Stimulated activated naive CD8-positive, alpha-beta T cell treated with anti-CD3 and anti-CD28 coated beads, Interleukin-15, Interleukin-2, amounts not matched to agents 100 U/mL and 50 U/mL, for 24 hours (primary cell): ENCODE results near the gene FRMD4A.
A peak's percentile ranks its signal among the peaks of the same experiment; 100 is the strongest.
"Not testable (repeated sequence)": the region's sequence is repeated elsewhere in the genome, so short reads cannot be mapped to it uniquely, and the experiment has no call there.

ENCODE experiments used
- ATAC-seq: fragments of 150-1000 bp; cut with Tn5 transposase; one replicate; pipeline ENCODE4 v1.10.0; 2021
- DNase-seq: peaks from one replicate; pipeline ENCODE4 v3.0.0; 2021

The FRMD4A gene

DNA sequence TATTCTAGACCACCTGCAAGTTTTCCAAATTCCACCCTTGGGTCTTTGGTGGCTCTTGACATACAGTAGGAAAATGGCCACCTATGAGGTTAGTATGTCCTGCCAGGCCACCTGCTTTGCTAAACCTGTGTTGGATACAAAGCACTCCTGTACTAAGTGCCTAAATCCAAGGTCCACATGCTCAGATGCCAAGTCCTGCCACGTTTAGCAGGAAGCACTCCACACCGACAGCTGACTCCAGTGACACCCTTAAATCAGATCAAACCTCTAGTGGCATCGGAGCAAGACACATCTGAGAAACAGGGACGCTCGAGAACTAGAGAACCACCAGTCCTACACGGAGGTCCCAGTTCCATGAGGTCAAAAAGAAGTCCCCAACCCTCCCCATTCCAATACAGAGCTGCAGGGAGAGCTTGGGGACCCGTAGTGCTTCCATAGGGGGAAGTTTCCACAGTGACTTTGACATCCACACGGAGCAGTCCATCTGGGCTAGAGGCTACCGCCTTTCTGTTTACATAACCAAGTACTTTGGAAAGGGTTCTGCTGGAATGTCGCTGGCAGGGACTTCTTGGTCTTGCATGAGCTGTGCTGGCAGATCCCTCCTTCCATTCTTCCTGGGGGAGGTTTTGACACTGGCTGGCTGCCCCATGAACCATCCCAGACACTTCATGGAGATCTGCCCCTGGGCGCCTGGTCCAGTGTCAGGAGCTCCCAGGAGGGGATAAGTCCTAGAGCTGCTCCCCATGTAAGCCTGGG lies 453.4 kb downstream of the FRMD4A start:
- DNase-seq (no peak), ATAC-seq (no peak)

DNA sequence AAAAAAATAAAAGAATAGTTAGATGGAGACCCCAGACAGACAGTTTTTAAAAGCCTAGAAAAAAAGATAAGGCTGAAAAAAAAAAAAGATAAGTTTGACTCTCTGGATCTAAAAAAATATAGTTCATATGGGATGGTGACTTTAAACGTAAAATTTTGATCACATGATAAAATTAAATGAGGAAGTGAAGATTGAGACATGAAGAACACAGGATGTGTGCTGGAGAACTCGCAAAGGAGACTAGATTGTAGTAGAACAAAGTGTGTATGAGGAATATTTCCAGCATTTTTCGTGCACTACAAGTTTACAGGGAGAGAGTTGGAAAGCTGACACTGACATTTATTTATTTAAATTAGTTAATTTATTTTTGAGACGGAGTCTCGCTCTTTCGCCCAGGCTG lies 457.5 kb downstream of the FRMD4A start:
- DNase-seq (no peak), ATAC-seq (no peak)

DNA sequence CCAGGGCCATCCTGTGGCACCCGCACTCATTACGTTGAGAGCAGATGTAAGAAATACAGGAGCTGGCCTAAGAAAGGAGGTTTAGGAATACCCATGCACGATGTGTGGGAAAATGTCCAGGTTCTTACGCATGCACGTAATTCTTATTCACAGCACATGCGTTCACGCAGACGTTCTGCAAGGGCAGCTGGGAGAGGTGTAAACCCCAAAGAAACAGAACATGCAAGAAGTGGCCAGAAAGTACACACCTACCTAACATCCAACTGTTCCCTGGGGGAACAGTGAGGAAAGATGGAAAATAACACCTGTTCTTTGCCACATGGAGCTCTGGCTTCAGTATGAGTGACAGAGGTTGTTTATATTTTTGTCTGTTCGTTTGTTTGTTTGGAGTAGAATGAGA lies 458.3 kb downstream of the FRMD4A start:
- no peak for ATAC-seq
- DNase-seq, result no peak

DNA sequence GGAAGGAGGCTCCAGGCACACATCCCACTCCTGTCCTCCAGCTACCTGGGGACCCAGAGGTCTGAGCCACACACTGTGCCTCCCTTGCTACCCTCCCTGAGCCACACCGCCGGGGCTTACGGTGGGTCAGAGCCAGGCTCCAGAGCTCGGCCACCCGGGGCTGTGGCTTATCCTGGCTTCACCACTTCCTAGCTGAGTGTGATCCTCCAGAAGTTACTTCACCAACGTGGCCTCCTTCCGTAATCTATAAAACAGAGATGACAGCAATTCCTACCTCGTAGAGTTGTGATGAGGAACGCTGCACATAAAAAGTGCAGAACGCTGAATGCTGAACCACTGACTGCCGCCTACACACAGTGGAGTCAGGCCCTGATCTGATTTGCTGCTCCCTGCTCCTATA lies 458.9 kb downstream of the FRMD4A start:
- DNase-seq (no peak), ATAC-seq (no peak)

DNA sequence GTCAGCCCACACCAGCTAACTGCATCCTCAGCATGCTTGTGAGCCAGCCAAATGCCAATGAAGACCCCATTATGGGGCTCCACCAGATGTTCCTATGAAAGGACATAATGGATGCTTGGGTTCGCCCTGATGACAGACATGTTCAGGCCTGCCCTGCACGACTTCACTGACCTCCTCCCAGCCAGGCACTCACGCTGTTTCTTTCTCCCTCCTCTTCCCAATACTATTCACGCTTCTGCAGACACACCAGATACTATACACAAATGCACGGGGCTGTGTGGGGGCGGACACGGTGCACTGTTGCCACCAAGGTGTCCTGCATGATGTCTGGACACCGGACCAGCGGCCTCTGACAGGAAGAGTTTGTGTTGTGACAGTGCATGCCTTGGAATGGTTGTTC lies 459.7 kb downstream of the FRMD4A start:
- DNase-seq (no peak), ATAC-seq (no peak)

DNA sequence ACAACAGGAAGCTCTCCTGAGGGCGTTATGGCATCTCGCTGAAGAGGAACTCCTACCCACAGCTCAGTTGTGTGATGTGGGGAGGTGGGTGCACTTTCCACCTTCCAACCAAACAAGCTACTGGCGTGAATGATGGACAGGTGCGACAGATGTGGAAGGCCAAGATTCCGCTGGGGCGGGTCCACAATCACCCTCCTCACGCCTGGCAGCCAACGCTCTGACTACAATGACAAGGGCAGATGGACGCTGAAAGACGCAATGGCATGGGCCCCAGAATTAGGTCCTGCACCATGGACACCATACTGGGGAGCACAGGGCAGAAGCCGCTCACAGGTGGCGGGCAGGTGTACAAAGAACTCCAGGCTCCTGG lies 461.4 kb downstream of the FRMD4A start:
- DNase-seq (no peak), ATAC-seq (no peak)

DNA sequence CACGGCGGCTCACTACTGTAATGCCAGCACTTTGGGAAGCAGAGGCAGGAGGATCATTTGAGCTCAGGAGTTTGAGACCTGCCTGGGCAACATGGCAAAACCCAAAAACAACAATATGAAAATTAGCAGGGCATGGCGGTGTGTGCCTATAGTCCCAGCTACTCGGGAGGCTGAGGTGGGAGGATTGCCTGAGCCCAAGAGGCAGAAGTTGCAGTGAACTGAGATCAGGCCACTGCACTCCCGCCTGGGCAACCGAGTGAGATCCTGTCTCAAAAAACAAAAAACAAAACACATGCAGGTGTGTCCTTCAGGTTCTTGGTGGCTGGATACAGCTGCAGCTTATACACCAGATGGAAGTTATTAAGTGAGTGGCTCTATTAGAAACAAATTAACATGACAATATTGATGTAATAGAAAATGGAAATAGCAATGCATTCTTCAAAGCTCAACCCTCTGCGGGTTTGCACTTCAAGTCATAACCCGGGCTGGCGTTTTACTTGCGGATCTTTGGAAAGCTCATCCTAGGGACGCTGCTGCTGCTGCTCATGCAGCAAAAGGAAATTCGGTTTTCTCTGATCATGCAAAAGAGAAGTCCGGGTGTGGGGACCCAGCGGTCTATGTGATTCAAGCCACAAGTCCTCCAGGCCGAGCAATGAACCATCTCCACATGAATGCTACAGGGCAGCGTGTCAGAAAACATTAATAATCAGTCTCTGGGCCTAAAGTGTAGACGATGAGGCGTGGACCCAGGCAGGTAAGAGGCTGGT lies 462.0 kb downstream of the FRMD4A start:
- ATAC-seq (no peak), DNase-seq (no peak)

DNA sequence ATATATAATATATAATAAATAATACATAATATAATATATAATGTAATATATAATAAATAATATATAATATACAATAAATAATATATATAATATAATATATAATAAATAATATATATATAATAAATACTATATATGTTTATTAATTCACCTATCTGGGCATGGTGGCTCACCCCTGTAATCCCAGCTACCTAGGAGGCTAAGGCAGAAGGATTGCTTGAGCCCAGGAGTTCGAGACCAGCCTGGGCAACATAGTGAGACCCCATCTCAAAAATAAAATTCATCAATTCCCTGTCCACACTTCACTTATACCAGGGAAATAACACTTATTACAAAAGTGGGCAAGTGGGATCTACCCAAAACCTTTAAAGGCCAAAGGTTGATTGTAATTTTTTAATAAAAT lies 462.9 kb downstream of the FRMD4A start:
- DNase-seq (no peak), ATAC-seq (no peak)

DNA sequence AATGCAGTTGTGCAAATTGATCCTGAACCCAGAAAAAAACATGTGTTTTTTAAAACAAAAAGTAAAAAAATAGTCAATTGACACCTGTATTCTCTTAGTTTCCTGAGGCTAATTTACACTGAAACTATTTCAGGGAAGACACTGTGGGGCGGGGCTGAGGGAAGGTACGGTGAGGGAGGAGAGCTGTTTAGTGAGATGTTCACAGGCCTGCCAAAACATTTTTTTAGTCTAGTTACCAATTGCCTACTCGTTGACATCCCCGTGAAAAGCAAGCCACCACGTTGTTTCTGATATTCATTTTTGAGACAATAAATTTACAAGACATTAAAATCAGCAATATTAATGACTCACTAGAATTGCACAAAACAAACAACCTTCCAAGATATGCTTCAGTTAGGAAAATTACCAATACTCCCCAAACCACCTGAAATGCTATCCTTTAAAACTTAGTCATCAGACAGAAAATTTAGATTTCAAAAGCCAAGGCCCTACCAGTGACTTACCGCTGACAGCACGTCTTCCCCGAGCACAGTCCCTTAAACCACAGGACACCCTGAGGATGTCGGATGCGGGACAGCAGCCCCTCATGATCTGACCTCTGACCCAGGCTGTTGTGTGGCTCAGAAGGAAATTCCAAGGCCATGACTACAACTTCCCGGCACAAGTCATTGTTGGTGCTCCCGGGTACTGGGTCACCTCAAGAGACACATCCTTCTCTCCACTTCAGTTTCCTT lies 464.8 kb downstream of the FRMD4A start:
- DNase-seq (no peak), ATAC-seq (no peak)

DNA sequence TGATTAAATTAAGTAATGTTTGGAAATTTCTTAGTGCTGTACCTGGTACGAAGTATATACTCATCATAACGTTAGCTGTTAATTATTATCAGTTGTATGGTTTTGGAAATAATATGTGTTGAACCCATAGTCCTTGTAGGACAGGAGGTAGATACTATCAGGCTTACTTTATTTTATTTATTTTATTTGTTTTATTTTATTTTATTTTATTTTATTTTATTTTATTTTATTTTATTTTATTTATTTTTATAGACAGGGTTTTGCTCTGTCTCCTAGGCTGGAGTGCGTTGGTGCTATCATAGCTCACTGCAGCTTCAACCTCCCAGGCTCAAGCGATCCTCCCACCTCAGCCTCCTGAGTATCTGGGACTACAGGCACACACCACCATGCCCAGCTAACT lies 465.5 kb downstream of the FRMD4A start:
- not testable (repeated sequence) for DNase-seq, ATAC-seq

DNA sequence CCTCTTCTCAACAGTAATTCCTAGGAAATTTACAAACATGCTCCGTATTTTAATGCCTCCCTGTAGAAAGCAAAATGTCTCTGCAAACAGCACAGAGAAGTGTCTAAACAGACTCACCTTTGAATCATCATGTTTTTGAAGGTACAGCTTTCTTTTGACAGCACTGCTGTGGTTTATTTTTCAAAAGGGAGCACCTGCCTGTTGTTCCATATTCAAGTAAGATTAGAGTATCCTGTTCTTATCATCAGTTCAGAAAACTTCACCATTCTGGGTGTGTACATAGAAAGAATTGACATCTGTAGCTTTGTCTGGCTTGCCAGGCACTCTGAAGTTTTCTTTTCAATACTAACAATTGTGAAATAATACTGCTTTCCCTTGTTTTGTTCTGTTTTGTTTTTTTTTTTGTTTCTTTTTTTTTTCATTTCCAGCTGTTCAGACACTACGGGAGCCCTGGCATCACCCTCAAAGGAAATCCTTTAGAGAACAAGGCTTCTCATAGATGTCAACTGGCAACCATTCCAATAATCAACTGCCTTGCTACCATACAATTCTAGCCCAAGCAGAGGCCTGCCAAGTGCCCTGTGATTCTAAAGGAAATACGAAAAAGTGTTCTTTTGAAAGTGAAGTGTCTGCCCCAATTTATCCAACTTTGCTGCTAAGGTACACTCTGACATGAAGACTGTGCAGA lies 468.0 kb downstream of the FRMD4A start:
- no peak for DNase-seq
- ATAC-seq, result no peak

DNA sequence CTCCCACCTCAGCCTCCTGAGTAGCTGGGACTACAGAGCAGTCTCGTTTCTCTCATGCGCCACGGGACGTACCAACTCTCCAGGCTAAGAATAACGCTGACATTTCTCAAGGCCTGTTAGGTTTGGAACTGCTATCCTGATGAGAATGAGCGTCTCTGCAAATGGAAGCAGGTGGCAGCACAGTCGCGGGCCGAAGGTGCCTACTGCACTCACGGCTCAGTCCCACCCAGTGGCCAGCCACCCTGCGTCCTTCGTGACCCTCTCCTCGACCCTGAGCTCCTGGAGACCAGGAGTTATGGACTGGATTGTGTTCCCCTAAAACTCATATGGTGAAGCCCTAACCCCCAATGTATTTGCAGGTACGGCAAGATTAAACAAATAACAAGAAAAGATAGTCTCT lies 469.8 kb downstream of the FRMD4A start:
- ATAC-seq (no peak), DNase-seq (no peak)

DNA sequence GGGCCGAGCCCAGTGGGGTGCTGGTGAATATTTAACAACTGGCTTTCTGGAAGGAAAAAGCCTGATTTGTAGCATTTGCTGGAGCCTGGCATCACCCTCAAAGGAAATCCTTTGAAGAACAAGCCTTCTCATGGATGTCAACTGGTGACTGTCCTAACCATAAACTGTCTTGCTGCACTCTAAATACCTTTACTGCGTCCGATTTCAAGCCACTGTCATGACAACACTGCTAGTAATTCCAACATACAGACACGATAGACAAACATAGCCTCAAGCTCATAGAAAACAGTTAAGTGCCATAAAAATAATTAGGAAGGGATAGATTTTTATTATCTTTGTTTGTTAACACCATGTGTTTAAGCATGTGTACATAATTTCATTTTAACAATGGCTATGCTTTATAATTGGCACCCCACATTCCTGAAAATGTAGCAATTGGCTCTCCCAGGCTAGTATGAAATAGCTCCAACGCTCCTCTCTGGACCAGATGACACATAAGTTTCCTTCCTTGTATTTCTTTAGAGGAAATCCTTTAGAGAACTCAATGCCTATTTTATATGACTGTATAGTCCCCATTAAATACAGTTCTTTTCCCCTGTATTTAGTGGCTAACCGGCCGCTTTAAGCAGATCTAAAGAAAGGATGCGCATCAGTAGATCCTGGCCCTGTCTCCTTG lies 470.6 kb downstream of the FRMD4A start:
- DNase-seq (no peak), ATAC-seq (no peak)

DNA sequence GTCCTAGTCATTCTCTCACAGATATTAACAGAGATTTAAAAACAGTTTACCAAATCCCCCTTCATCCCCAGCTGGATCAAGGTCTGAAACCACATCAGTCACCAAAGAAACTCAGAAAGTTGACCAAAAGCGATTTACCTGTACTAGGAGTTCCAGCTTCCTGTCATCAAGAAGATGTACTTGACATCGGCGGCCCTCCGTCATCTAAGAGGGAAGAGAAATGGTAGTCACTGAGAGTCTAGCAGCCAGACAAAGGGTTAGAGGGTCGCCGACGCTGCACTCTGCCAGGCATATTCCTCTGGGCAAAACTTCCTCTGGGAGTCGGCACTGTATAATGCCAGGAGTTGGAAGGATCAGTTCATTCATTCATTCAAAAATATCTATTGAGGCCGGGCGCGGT lies 472.0 kb downstream of the FRMD4A start:
- ATAC-seq, result no peak
- DNase-seq, result no peak

DNA sequence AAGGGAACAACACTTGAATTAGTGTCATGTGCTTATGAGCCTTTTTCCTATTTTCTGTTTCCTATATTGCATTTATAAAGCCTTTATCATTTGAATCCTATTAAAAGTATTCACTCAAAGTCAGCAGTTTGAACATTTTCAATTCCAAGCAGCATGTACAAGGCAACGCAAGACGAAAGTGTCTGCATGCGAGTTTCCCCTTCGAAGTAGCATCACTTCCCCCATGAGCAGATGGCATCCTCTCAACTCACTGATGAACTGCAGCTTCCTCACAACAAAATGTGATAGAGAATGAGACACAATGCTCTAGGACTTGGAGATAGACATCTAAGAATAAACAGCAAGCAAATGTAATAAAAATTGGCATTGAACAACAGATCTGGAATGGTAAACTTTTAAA lies 473.3 kb downstream of the FRMD4A start:
- no peak for DNase-seq
- no peak for ATAC-seq

DNA sequence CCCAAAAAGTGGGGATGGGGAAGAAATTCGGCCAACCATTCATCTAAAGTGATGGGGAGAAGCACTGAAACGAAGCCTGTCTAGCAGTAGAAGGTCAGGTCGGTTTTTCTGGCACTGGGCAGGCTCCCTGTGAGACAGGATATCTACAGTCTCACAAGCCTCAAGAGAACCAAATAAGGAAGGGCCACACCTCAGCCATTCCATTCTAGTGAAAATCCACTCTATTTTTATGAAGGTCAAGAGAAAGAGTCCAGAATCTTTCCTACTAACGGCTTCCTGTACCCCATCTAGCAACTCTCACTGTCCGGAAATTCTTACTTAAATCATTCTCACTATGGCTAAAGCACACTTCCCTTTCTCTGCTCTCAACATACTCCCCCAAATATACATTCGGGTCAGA lies 476.9 kb downstream of the FRMD4A start:
- DNase-seq, result no peak
- no peak for ATAC-seq

DNA sequence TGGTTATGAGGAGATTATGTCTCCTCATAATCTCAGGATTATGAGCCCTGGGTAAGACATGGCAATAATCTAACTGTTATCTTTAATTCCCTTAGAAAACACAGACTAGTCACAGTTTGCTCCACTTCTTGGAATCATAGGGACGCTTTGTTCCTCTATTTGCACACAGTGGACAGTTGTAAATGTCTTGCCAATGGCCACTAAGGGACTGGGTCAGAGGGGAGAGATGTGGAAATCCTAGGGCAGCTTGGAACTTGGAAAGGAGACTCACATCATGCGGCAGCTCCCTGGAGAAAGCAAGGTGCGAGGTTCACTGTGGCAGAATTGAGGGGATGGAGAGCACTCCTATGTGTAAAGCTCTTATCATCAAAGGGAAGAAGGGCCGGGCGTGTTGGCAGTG lies 477.9 kb downstream of the FRMD4A start:
- ATAC-seq (no peak), DNase-seq (no peak)

DNA sequence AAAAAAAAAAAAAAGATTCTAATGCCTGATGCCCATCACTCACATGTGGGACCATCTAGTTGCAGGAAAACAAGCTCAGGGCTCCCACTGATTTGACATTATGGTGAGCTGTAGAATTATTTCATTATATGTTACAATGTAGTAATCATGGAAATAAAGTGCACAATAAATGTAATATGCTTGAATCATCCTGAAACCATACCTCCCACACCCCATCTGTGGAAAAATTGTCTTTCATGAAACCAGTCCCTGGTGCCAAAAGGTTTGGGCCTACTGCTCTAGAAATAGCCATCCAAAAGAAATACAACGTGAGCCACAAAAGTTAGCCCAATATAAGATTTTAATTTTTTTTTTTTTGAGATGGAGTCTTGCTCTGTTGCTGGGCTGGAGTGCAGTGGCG lies 478.8 kb downstream of the FRMD4A start:
- DNase-seq (no peak), ATAC-seq (peak; percentile 37)

DNA sequence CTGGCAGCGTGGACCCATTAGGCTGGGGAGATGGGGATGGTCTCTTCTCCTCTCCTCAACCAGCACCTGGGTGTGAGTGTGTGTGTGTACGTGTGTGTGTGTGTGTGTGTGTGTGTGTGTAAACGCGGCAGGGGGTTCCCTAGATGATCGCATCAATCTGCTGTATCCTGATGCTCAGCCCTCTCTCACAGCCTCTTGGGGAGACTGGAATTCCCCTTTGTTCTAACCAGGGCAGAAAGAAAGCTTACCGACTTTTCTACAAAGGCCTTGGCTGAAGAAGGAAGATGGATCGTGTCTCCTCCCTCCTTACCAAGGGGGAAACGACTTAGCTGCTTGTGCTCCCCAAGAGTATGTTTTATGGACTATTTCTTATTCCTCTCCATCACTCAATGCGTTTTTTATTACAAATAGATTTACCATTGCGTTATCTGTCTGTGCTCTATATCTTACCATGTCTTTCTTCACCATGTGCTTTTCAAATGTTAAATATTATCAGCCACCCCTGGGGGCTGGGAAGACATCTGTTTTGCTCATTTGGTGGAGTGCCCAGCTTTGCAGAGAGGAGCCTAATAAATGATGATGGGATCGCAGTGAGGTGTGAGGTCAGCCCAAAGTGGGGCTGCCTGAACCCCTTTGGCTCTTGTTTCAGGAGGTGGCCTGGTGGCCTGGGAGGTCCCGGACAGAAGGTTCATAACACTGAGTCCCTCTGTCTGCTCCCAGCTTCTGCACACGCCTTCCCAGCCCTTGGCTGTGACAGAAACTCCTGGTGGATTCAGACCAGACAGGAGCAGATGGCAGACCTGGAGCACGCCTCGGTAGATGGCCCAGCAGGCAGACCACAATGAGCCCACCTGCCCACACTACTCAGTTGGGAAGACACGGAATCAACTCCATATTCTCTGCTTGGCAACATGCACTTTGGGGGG lies 481.9 kb downstream of the FRMD4A start:
- DNase-seq, result no peak
- no peak for ATAC-seq

DNA sequence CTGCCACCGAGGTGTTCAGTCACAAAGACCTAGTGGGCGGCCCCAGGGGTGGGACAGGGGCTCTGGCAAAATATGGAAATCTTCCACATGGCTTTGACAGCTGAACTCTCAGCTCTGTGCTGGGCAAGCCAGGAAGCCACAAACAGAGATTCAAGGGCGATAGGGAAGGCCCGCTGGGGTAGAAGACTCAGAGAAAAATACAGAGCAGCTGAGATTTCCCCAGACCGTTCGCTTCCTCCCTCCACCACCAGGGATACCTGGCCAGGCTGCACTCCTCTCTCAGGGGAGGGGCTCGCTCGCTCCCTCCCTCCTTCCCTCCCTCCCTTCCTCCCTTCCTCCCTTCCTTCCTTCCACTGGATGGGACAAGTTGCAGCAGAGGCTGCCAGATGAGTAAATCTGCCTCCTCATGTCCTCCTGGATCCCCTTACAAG lies 483.5 kb downstream of the FRMD4A start:
- DNase-seq, result peak; percentile 7
- no peak for ATAC-seq

DNA sequence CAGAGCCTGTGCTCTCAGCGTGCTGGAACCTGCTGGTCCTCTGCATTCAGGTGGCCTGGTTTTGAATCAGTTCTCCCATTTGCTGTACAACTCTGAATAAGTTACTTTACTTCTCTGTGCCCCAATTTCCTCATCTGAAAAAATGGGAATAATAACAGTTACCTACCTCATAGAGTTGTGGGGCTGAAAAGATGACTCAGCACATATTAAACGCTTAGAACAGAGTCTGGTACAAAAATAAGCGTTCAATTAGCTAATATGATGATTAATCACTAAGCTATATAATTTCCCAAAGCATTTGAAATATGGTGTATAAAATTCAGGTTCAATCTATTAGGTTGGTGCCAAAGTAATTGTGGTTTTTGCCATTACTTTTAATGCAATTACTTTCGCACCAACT lies 484.8 kb downstream of the FRMD4A start:
- DNase-seq (no peak), ATAC-seq (no peak)
